Thoracic aorta (tissue), 2 donors: ENCODE data around the gene FGFR3. TPM values are rescaled to one million over a fixed set of nuclear protein-coding genes. Genes with fewer than 3 reads are reported as not detected.

Source experiments
- ATAC-seq: fragments of 150-250 bp; one replicate; pipeline ENCODE4 v1.8.0; 2017; ENCODE audit warnings: low read depth; ENCODE audit not compliant: insufficient number of reproducible peaks, low FRiP score
- DNase-seq: peaks from one replicate; pipeline ENCODE4 v3.0.0-alpha.2; 2020; ENCODE audit warnings: low spot score
- H3K27ac ChIP-seq, 2 donors: fragments of 200-600 bp; sonication (generic); 1 replicate in 1 of 2; 2 replicates in 1 of 2; pipeline ENCODE4 v1.5.1; 2016; ENCODE audit warnings: mild to moderate bottlenecking in 2 of 2, moderate library complexity in 2 of 2
- H3K27me3 ChIP-seq: fragments of 200-600 bp; sonication (generic); replicated peaks from 2 replicates; pipeline ENCODE4 v1.6.0; 2016; ENCODE audit warnings: mild to moderate bottlenecking; ENCODE audit not compliant: insufficient read depth
- H3K36me3 ChIP-seq: fragments of 200-600 bp; sonication (generic); one replicate; pipeline ENCODE4 v1.5.1; 2016
- H3K4me1 ChIP-seq, 2 donors: fragments of 200-600 bp; sonication (generic); 1 replicate in 1 of 2; 2 replicates in 1 of 2; pipeline versions ENCODE4 v1.5.1 to v1.6.0; 2016; ENCODE audit warnings: low read depth in 2 of 2, mild to moderate bottlenecking in 1 of 2; ENCODE audit not compliant: control insufficient read depth in 1 of 2
- H3K4me3 ChIP-seq: fragments of 200-600 bp; sonication (generic); 2 replicates; pipeline ENCODE4 v1.5.1; 2016; ENCODE audit warnings: mild to moderate bottlenecking
- H3K9me3 ChIP-seq: fragments of 200-600 bp; sonication (generic); 2 replicates; pipeline ENCODE4 v1.5.1; 2016
- CTCF ChIP-seq: fragments of 200-600 bp; sonication (generic); IDR thresholded peaks from one replicate; pipeline ENCODE4 v1.5.1; 2019; ENCODE audit warnings: antibody characterized with exemption
- total RNA-seq, 2 donors: library from RNA; depleted of rRNA; stranded (reverse); fragments of >200 nt; gene quantifications; one replicate each; pipeline versions ENCODE4 v1.1.0 to v1.2.3, GENCODE V29; 2016

The FGFR3 gene
- total RNA-seq, 2 donors from 2014 or later = 0.68 to 1.4 TPM

DNA sequence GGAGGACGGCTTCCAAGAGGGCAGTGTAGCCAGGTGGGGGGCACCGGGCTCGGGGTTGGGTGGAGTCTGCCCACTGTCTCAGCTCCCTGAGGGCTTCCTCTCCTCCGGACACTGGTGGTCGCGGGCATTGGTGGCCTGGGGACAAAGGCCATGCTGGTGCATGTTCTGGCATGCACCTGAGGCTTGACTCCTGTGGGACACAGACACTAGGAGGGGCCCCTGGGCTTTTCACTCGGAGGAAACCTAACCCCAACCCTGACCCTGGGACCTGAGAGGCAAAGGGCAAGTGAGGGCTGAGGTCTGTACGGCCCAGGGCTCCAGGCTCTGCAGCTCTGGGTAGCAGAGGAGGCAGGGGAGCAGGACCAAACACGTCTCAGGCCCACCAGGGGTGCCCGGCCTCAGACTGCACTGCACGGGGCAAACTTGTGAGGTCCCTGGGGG is 22.3 kb upstream of the FGFR3 start:
- no peak for ATAC-seq
- H3K27ac ChIP-seq = no peak overlapping the region
- no peaks in the 10 kb centered on the region for H3K36me3 ChIP-seq
- no peak overlapping the region for H3K4me3 ChIP-seq
- no peaks in the 10 kb centered on the region for H3K4me1 ChIP-seq
- no peak for DNase-seq
- no peaks in the 10 kb centered on the region for H3K27me3 ChIP-seq
- no peaks in the 10 kb centered on the region for H3K9me3 ChIP-seq
- no peak for TF ChIP-seq CTCF

DNA sequence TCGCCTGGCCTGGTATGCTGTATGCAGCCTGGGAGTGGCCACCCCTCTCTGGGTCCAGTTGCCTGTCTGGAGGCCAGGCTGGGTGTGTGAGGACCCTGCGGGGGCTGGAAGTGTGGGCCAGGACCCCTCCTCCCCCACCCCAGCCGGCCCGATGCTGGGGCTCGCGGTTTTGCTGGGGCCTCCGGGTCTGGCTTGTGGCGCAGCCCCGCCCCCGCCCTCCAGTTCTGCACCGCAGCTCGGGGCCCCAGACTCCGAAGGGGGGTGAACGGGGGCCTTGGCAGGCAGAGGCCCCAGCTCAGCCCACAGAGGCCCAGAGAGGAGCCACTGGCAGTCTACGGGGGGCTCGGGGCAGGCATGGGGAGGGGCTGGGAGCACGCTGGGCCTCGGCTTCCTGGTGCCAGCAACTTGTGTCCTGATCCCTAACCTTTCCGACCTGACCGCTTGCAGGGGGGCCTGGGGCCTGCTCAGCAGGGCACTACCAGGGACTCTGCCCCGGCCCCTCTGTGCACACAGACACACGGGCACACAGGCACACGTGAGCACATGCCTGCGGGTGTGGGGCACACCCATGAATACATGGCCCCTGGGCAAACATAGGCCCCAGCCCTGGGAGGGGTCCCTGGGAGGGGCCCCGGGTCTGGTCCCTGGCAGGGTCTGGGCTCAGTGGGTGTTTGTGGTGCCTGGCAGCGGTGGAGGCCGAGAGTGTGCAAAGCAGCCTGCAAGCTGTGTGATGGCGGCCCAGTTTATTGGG is 21.4 kb upstream of the FGFR3 start:
- Histone ChIP-seq H3K4me3 (no peak overlapping the region), H3K9me3 (no peaks in the 10 kb centered on the region), H3K27ac (no peak overlapping the region), H3K4me1 (no peaks in the 10 kb centered on the region), H3K27me3 (no peaks in the 10 kb centered on the region), H3K36me3 (no peaks in the 10 kb centered on the region)
- no peak for DNase-seq
- no peak for TF ChIP-seq CTCF
- ATAC-seq = no peak

DNA sequence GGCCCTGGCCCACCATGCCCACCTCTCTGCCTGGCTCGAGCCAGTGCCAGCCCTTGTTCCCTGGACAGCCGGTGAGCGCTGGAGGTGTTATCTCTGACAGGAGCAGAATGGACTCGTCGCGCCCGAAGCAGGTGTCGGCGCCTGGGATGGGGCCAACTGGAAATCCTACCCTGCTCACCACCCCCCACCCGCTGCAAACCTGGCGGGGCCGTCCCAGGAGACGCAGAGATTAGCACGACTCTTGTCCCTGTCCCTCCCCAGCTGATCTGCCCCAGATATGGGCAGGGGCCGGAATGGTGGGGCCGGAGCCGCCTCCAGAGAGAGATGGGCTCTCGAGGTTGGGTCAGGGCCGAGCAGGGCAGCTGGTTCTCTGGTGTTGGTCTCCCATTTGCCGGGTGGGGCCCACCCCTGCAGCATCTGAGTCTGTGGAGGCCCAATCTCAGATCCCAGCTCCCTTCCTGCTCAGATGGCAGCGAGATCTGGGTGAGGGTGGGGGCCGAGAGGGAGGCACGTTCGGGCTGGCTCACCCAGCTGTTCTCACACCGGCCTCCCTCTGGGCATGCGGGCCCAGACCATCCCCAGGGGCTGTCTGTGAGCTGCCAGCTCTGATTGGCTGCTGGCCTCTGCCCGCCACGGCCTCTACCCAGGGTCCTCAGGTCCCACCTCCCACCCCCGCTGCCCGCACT is 20.1 kb upstream of the FGFR3 start:
- H3K4me1 ChIP-seq = no peaks in the 10 kb centered on the region
- H3K4me3 ChIP-seq = no peak overlapping the region
- H3K9me3 ChIP-seq = no peaks in the 10 kb centered on the region
- no peak overlapping the region for H3K27ac ChIP-seq
- no peaks in the 10 kb centered on the region for H3K36me3 ChIP-seq
- no peak for DNase-seq
- TF ChIP-seq CTCF = no peak
- ATAC-seq = no peak
- no peaks in the 10 kb centered on the region for H3K27me3 ChIP-seq

GRCh38 chr4:1773754-1774153 is 19.3 kb upstream of the FGFR3 start:
- no peak for TF ChIP-seq CTCF
- Histone ChIP-seq H3K27ac (no peak overlapping the region), H3K36me3 (no peaks in the 10 kb centered on the region), H3K4me1 (no peaks in the 10 kb centered on the region), H3K9me3 (no peaks in the 10 kb centered on the region), H3K4me3 (no peak overlapping the region), H3K27me3 (no peaks in the 10 kb centered on the region)
- no peak for ATAC-seq
- DNase-seq = no peak

- H3K4me3 ChIP-seq = no peak overlapping the region
- TF ChIP-seq CTCF = no peak
- no peaks in the 10 kb centered on the region for H3K4me1 ChIP-seq
- no peaks in the 10 kb centered on the region for H3K9me3 ChIP-seq
- H3K27me3 ChIP-seq = no peaks in the 10 kb centered on the region
- H3K36me3 ChIP-seq = no peaks in the 10 kb centered on the region
- H3K27ac ChIP-seq = no peak overlapping the region
- DNase-seq = no peak
- no peak for ATAC-seq
These were observed 17.2 kb upstream of the FGFR3 start for GRCh38 chr4:1775731-1776500.
